A549 treated with Hydrocortisone at 1 μM for 4 hours (cell line): ENCODE measurements around the gene CTXN2. TPM values are rescaled to one million over a fixed set of nuclear protein-coding genes. Genes with fewer than 3 reads are reported as not detected.

Source experiments
- total RNA-seq: library from RNA; stranded (reverse); fragments of 200-300 nt; extraction: Qiagen RNA extraction; gene quantifications from 5 replicates; pipeline ENCODE4 v1.2.3, GENCODE V29; 2022

The CTXN2 gene
- 0.03 to 0.07 TPM in 2 of 5 replicates, not detected in the others for total RNA-seq

DNA sequence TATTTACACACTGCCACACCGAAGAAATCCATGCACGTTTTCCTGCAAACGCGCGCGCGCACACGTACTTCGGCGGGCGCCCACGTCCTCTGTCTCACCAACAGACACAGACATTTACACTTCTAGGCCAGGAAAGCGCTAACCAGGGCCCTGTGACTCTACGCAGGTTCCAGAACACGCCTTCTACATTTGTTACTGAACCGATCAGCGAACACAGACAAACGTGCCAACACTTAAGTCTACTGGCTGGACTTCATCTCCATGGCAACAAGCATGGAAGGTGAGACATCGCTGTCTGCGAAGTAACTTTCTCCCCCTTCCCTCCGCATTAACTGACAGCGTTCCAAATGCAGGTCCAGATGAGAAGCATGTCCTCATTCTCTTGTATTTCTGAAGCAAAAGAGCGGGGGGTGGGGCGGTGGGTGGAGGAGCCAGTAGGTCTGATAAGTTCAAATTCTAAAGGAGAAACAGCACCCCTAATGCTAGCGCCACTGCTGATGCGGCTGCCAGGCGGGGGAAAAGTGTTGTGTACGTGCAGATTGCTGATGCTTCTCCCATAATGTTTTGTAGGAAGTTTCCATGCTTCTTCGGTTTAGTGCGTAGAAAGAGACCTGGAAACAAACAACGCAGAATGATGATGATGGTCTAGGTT is at the start of gene CTXN2:
CTXN2 (plus strand) TSS at position 92 of the 652 bp plus-strand sequence. CDS start 9,636 bp downstream, outside the sequence.

DNA sequence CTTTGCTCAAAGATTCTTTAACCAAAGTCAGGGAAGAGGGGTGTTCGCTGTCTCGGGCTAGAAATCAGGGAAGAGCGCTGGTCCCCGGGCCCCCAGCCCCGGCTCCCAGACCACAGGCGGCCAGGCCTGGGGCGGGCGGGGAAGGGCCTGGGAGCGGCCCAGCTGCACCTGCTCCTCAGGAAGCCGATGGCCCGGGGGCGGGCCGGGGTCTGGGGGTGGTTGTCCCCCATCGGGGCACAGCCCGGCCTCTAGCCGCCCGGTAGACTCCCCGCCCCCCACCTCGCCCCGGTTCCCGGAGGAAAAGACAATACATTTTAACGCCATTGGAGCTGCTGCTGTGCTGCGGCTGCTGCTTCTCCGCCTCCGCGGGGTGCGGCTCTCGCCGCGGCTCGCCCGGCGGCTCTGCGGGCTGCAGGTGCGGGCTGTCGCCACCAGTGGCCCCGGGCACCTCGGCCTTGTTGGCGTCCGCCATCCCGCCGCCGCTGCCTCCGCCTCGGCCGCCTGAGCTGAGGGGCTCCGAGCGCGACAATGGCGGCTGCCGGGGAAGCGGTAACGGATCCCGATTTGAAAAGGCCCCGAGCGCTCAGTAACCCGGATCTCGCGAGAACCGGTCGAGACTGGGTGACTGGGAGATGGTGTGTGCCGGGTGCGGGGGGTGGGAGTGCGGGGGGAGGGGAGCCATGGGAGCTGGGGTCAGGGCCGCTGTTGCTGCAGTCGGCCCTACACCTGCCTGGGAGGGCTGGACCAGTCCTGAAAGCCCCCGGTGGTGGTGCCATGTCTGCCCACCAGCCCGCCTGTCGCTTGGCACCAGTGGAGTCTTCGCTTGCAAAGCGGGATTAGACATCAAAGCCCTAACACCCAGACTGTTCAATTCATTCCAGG is 13.5 kb upstream of the CTXN2 start, which contains the start of gene MYEF2:
MYEF2 (minus strand) TSS at position 530 of the 882 bp plus-strand sequence; CDS start at position 472, 58 bp downstream.

GRCh38 chr15:48205981-48206380 is 14.5 kb downstream of the CTXN2 start, which contains the start of gene SLC12A1:
Gene SLC12A1 (plus strand): TSS chr15:48206302. CDS start chr15:48207720, 1,418 bp downstream.

Other genes with a start within 250 kb of the CTXN2 start
- gene SLC24A5, start 70.7 kb upstream of the CTXN2 start, total RNA-seq = not detected in 5 replicates
- 13.0 to 17.3 TPM (median 15.4 TPM) in 5 replicates for gene MYEF2, start 13.4 kb upstream of the CTXN2 start, total RNA-seq
- not detected in 5 replicates for gene SLC12A1, start 14.6 kb downstream of the CTXN2 start, total RNA-seq
- 88.8 to 113 TPM (median 110 TPM) in 5 replicates for gene DUT, start 139.8 kb downstream of the CTXN2 start, total RNA-seq